Ovary (tissue), 9 donors: ENCODE results near the gene RPL41. TPM values are rescaled to one million over a fixed set of nuclear protein-coding genes. Genes with fewer than 3 reads are reported as not detected.
A peak's percentile ranks its signal among the peaks of the same experiment; 100 is the strongest.

ENCODE experiments used
- DNase-seq, 5 donors: peaks; one replicate each; pipeline ENCODE4 v3.0.0-alpha.2; 2019 to 2020
- H3K27ac ChIP-seq, 2 donors: fragments of 200-600 bp; one replicate each; pipeline versions ENCODE4 v1.5.1 to v1.8.0; 2019 to 2022
- H3K27me3 ChIP-seq: fragments of 200-600 bp; one replicate; pipeline ENCODE4 v1.8.0; 2022
- H3K36me3 ChIP-seq: fragments of 200-600 bp; sonication (generic); one replicate; pipeline ENCODE4 v1.5.1; 2019
- H3K4me1 ChIP-seq: one replicate; pipeline ENCODE4 v1.8.1; 2013; ENCODE audit warnings: mild to moderate bottlenecking, moderate library complexity; ENCODE audit not compliant: insufficient read depth
- H3K4me3 ChIP-seq: fragments of 200-600 bp; sonication (generic); one replicate; pipeline ENCODE4 v1.5.1; 2017
- H3K9me3 ChIP-seq, 2 donors: fragments of 200-600 bp in 1 of 2; sonication (generic) in 1 of 2; one replicate each; pipeline versions ENCODE4 v1.5.1 to v1.8.1; 2013 to 2019; ENCODE audit warnings: mild to moderate bottlenecking in 1 of 2, moderate library complexity in 1 of 2
- CTCF ChIP-seq, 3 donors: fragments of 450-650 bp in 2 of 3; fragments of 200-600 bp in 1 of 3; IDR thresholded peaks; one replicate each; pipeline versions ENCODE4 v1.5.1 to v1.8.0; 2016 to 2022; ENCODE audit warnings: antibody characterized with exemption in 3 of 3, mild to moderate bottlenecking in 1 of 3
- EP300 ChIP-seq: sonication (generic); formaldehyde crosslinking; IDR thresholded peaks from one replicate; pipeline ENCODE4 v1.6.1; 2017; ENCODE audit warnings: antibody characterized with exemption
- POLR2A ChIP-seq: fragments of 450-650 bp; IDR thresholded peaks from one replicate; pipeline ENCODE4 v1.6.1; 2017; ENCODE audit warnings: antibody characterized with exemption, mild to moderate bottlenecking, moderate library complexity
- WGBS, 3 donors: extraction: QIAGEN DNeasy Blood & Tissue Kit in 1 of 3; methylation state at CpG; one replicate each; pipeline versions ENCODE4 v1.1.5 to v1.1.7; 2013 to 2017; 5-methylcytosine and 5-hydroxymethylcytosine counted together
- intact Hi-C, 4 donors: fragments of 100-400 bp; cut with DNase I; formaldehyde crosslinking; loops; one replicate each; pipeline versions ENCODE4 v1.11.0 to v1.15.1; 2022 to 2023
- polyA plus RNA-seq, 2 donors: library from polyadenylated mRNA; stranded (reverse); fragments of 200-250 nt in 1 of 2; fragments of 350-450 nt in 1 of 2; fragmentation: Illumina TruSeq in 1 of 2; extraction: RNeasy Lipid Tissue Mini Kit (QIAGEN cat#74804) in 1 of 2; gene quantifications; one replicate each; pipeline ENCODE4 v1.2.3, GENCODE V29; 2013 to 2014
- total RNA-seq, 7 donors: library from RNA; depleted of rRNA in 2 of 7; stranded (reverse); fragments of >200 nt in 2 of 7; fragmentation: NEBNext Ultra II Directional in 3 of 7; extraction: Animal tissue kit (Norgen Biotek cat#: 25700) in 3 of 7; gene quantifications; one replicate each; pipeline versions ENCODE4 v1.1.0 to v1.2.4, GENCODE V29; 2016 to 2023
- donor health status: DM: no; HTN: no; CAD: no; lungs with moderate emphysema.
- donor health status: DM: no; HTN: no; CAD: no.
- donor health status: Bipolar disorder and iron deficiency.
- donor health status: DM: yes; HTN: yes; CAD: no.
- donor health status: DM: no; HTN: no; CAD: no.
- donor health status: DM: yes; HTN: yes; CAD: no.

The RPL41 gene
- total and polyA plus RNA-seq, 9 donors: 6,021 to 11,451 (median 6,946) TPM

DNA sequence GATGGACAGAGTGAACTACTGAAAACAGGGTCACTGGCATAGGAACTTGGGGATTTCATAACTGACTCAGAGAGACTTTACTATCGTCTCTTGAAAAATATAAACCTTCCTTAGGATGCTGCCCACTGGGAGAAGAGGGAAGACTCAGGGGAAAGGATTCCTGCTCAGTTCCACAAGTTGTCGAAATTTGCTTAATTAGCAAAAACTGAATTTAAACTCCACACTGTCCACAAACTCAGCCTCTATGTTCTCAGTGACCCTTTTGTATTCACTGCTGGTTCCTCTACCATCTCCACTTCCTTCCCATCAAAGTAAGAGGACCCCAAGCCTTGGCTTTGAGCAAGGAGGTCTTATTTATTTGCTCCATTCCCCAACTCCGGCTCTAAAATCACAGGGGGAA lies 28.8 kb downstream of the RPL41 start:
- Histone ChIP-seq H3K27me3 (no peaks in the 10 kb centered on the region), H3K27ac (no peak overlapping the region), H3K4me1 (peaks cover 4% of the 10 kb centered on the region), H3K9me3 (no peaks in the 10 kb centered on the region), H3K36me3 (no peaks in the 10 kb centered on the region), H3K4me3 (no peak overlapping the region)
- TF ChIP-seq EP300 (no peak), CTCF (IDR thresholded peaks at IDR 0.05) (no peak), POLR2A (no peak)
- intact Hi-C loops: no loop called here
- no peak for DNase-seq
- WGBS, 3 donors: 69 to 82% (median 79%) methylated on average over 3 of the region's 3 CpGs

- 27 to 37% (median 27%) methylated on average over 13 of the region's 13 CpGs for WGBS, 3 donors
- no peaks in the 10 kb centered on the region for H3K9me3 ChIP-seq
- peak overlapping the region; percentile 10 to 35 for H3K27ac ChIP-seq
- DNase-seq: peak; percentile 54 to 70 (median 64)
- H3K4me1 ChIP-seq: peaks cover 6% of the 10 kb centered on the region
- TF ChIP-seq POLR2A: no peak
- TF ChIP-seq EP300: no peak
- no peaks in the 10 kb centered on the region for H3K36me3 ChIP-seq
- no peak overlapping the region for H3K4me3 ChIP-seq
- intact Hi-C loops: no loop called here
- no peaks in the 10 kb centered on the region for H3K27me3 ChIP-seq
These were observed 30.3 kb downstream of the RPL41 start for GRCh38 chr12:56146492-56147460.

DNA sequence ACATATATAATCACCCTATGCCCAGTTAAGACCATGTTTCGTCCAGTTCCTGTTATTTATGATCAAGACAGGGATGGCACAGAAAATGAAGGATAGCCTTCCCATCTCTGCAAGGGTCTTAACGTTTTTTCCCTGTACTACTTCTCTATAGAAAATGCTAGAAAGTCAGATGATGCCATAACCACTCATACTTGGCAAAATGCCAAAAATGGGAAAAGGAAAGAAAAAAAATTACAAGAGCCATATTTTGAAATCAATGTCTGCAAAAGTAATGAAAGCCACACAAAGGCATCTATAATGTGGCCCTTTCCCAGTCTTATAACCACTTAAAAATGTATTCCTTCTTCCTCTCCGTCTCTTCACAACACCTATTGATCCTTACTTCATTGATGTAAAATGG lies 34.1 kb downstream of the RPL41 start:
- no peak overlapping the region for H3K4me3 ChIP-seq
- H3K36me3 ChIP-seq: no peaks in the 10 kb centered on the region
- no peaks in the 10 kb centered on the region for H3K9me3 ChIP-seq
- peaks cover 14% of the 10 kb centered on the region for H3K4me1 ChIP-seq
- no peak for DNase-seq
- TF ChIP-seq CTCF (IDR thresholded peaks at IDR 0.05) (no peak), EP300 (no peak), POLR2A (no peak)
- intact Hi-C loops: no loop called here
- WGBS, 3 donors: 65 to 66% (median 66%) methylated on average over 3 of the region's 3 CpGs
- no peak overlapping the region for H3K27ac ChIP-seq
- no peaks in the 10 kb centered on the region for H3K27me3 ChIP-seq

GRCh38 chr12:56151672-56152131 lies 35.3 kb downstream of the RPL41 start:
- intact Hi-C loops: no loop called here

More at GRCh38 chr12:56151672-56152131, 35.3 kb downstream of the RPL41 start:
- DNase-seq: peak in 2 of 5 donors; percentile 53 to 59
- peak in 1 of 3 donors; percentile 38 for TF ChIP-seq CTCF (IDR thresholded peaks at IDR 0.05)
- no peak for TF ChIP-seq EP300
- H3K9me3 ChIP-seq: no peaks in the 10 kb centered on the region
- peak overlapping the region; percentile 54 for H3K4me3 ChIP-seq
- H3K27ac ChIP-seq: peak overlapping the region; percentile 37 to 74
- 6 to 10% (median 9%) methylated on average over 12 of the region's 12 CpGs for WGBS, 3 donors
- peaks cover 14% of the 10 kb centered on the region for H3K4me1 ChIP-seq
- H3K27me3 ChIP-seq: no peaks in the 10 kb centered on the region
- H3K36me3 ChIP-seq: no peaks in the 10 kb centered on the region
